NCI-H345 treated with DMSO at 0.1 percent for 48 hours (cell line): ENCODE measurements around the gene SLC12A4.

Source experiments
- DNase-seq: peaks from one replicate; lab custom pipeline; 2025; ENCODE audit not compliant: unreplicated experiment; lab: John Stamatoyannopoulos, UW

The SLC12A4 gene

GRCh38 chr16:67963662-67964321 is 4.6 kb downstream of the SLC12A4 start:
- DNase-seq: no peak

GRCh38 chr16:67963292-67963661 is 5.2 kb downstream of the SLC12A4 start:
- no peak for DNase-seq

GRCh38 chr16:67962135-67962534 is 6.3 kb downstream of the SLC12A4 start:
- no peak for DNase-seq

- peak; percentile 89 for DNase-seq
These were observed 6.9 kb downstream of the SLC12A4 start for GRCh38 chr16:67961551-67961957.

GRCh38 chr16:67959536-67960329 is 8.7 kb downstream of the SLC12A4 start:
- no peak for DNase-seq

- DNase-seq: no peak
These were observed 10.8 kb downstream of the SLC12A4 start for GRCh38 chr16:67957622-67958021.

- no peak for DNase-seq
These were observed 13.8 kb downstream of the SLC12A4 start for GRCh38 chr16:67954421-67955196.

GRCh38 chr16:67953641-67954375 is 14.6 kb downstream of the SLC12A4 start:
- DNase-seq: no peak

GRCh38 chr16:67951485-67951884 is 17.0 kb downstream of the SLC12A4 start:
- no peak for DNase-seq

GRCh38 chr16:67950335-67950843 is 18.0 kb downstream of the SLC12A4 start:
- no peak for DNase-seq

GRCh38 chr16:67949645-67950044 is 18.8 kb downstream of the SLC12A4 start:
- DNase-seq: no peak

GRCh38 chr16:67948015-67948414 is 20.4 kb downstream of the SLC12A4 start:
- no peak for DNase-seq

- no peak for DNase-seq
These were observed 21.4 kb downstream of the SLC12A4 start for GRCh38 chr16:67946966-67947558.

GRCh38 chr16:67946128-67946569 is 22.3 kb downstream of the SLC12A4 start:
- DNase-seq: no peak

- no peak for DNase-seq
These were observed 23.0 kb downstream of the SLC12A4 start for GRCh38 chr16:67945392-67945933.

GRCh38 chr16:67944690-67945391 is 23.6 kb downstream of the SLC12A4 start:
- no peak for DNase-seq

- DNase-seq: no peak
These were observed 24.6 kb downstream of the SLC12A4 start, which contains the start of gene LCAT for GRCh38 chr16:67943619-67944504. Gene LCAT, minus strand, starts transcription at chr16:67944120. Its CDS starts 19 bp downstream, at chr16:67944101.

GRCh38 chr16:67943256-67943618 is 25.2 kb downstream of the SLC12A4 start:
- DNase-seq: no peak
